GM19239 (cell line): ENCODE measurements around the gene CYP19A1.

Experiments
- DNase-seq: peaks from one replicate; pipeline ENCODE4 v3.0.0; 2011; ENCODE audit warnings: low spot score; ENCODE audit not compliant: insufficient read length
- FAIRE-seq: peaks from 2 replicates; lab custom pipeline; 2011; peaks lifted over from hg19 to GRCh38; lab: Jason Lieb, UNC

Gene CYP19A1

DNA sequence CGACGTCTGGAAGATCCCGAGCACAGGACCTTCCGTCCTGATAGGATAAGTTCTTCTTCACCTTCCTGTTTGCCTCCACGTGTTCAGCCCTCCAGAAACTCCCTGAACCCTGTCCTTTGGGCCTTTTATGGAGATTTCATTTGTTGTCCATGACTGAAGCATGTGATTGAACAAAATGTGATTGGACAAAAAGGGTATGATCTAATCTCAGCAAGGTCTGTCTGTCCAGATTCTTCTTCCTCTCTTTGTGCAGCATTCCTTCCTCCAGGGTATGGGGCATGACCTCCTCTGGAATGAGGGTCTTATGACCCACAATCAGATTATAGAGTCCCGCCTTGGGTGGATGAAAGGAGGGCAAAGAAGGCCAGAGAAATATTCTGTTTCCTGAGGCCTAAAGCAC is at the start of gene CYP19A1:
TSS of gene CYP19A1 (minus strand) at position 101 of the 400 bp plus-strand sequence. CDS start 95,684 bp downstream, outside the sequence.
- FAIRE-seq, result no peak

DNA sequence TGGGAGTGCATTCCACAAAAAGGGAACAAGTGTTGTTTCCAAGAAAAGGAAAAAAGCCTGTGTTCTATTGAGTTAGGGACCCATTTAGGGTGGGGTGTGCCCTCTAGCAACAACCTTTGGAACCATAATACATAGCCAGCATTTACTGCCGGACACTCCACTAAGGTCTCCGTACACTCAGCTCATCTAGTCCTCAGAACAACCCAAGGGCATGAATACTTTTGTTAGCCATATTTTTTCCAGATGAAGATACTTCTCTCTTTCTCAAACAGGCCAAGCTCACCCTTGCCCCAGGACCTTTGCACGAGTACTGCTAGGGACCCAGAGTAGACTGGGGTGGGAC is 49.3 kb upstream of the CYP19A1 start:
- no peak for FAIRE-seq
- DNase-seq, result no peak

More for the DNA sequence above, at the start of gene CYP19A1:
- DNase-seq, result no peak

DNA sequence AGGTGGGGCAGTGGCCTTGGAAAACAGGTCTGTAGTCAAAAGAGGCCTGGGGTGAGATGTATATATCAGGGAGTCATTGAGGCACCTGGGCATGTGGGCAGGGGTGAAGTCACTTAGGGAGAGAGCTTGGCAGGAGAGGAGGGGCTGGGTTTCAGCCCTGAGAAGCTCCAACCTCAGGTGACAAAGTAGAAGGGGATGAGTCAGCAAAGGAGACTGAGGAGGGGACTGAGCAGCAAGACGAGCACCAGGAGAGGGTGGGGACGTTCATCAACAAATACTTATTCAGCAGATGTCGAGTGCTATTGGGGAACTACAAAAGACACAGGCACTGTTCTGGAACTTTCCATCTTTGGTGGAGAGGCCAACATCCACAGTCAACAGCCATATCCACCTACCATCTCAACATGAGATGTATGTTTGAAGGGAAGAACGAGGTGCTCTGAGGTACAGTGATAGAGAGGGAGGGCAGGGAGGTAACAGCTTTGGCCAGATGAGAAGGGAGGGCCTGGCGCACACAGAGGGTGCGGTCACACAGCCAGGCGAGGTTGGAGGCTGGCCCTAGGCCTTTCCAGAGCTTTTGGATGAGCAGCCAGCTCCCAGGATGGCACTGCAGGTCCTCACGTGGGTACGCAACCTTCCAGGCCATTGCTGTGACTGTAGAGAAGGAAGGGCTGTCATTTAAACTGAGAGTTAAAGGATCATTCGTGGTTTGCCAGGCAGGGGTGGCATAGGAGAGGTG is 48.7 kb upstream of the CYP19A1 start:
- no peak for FAIRE-seq

DNA sequence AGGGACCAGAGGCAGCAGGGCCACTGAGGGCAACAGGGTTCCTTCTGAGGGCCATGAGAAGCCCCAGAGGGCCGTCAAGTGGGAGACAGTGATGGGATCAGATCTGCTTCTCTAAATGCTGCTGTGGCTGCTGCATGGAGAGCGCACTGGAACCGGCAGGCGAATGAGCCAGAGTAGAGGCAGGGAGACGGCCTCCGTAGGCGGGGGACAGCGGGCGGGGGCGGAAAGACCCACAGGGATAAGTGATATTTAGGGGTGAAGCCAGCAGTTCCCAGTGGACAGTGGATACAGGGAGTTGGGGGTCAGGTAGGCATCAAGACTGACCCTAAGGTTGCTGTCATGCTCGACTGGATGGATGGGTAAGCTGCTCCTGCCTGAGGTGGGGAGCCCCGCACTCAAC is 48.1 kb upstream of the CYP19A1 start:
- no peak for DNase-seq
- no peak for FAIRE-seq

More for the DNA sequence above, 48.7 kb upstream of the CYP19A1 start:
- no peak for DNase-seq

DNA sequence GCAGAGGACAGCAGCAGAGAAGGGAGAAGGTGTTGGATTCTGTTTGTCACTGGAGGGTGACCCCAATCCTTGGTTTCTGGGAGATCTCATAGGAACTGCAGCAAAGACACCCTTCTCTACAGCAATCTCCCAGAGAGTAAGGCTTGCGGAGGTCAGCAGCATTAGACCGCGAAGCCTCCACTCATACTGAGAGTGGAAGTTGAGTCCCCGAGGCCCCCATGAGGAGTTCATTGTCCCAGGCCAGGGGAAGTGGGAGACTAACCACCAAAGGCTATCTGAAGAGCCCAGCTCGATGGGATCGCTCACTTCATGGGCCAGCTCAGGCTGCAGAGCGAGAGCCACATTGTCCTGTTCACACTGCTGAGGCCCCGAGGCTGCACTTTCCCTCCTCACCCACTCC is 47.6 kb upstream of the CYP19A1 start:
- DNase-seq (no peak), FAIRE-seq (no peak)

DNA sequence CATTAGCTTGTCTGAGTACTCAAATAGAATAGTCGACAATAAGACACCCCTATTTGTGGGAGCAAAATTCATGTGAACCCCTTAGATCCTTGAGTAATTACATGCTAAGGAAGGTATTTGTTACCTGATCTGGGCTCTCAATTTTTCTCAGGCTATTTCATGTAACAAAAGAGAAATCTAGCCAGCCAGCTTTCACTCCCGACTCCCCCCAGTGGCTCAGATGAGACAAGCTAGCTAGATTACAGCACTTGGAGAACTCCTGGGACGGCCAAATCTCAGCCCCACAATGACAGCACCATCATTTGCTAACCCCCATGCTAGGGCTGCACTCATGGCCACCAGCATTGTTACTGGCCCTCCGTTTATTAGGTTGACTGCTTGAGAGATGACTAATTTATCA is 44.4 kb upstream of the CYP19A1 start:
- DNase-seq, result no peak

DNA sequence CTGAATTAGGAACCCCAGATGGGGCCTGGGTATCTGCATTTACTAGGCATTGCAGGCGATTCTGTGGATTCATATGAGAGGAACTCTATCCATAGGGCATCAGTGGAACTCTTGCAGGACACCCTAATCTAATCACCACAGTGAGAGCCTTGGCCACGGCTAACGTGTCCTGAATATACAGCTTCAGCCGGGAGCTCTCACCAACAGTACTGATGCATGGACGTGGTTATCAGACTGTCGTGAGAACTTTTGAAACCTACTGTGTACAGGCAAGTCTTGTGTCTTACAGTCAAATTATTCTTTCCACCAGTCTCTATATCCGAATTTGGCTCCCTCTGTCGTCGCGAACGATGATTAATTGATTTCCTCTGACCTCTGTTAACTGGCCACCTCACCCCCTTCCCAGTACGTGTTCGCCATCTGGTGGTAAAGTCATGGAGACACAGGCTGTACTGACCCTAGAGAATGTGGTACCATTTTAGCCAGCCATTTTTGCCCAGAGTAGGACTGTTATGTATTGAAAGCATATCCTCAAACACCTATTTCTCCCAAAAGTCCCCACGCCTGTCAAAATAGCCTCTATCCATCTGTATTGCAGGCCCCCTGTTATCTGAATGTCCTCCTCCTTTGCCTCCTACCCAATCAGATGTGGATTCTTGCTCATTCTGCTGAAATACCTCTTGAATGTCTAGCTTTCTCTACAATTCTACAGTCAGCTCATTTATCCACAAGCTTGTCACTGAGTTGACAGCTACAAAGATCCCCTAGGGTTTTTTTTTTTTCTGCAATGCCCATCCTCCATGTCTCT is 42.8 kb upstream of the CYP19A1 start:
- peak; percentile 97 for FAIRE-seq
- peak; percentile 69 for DNase-seq

More for the DNA sequence above, 44.4 kb upstream of the CYP19A1 start:
- no peak for FAIRE-seq

DNA sequence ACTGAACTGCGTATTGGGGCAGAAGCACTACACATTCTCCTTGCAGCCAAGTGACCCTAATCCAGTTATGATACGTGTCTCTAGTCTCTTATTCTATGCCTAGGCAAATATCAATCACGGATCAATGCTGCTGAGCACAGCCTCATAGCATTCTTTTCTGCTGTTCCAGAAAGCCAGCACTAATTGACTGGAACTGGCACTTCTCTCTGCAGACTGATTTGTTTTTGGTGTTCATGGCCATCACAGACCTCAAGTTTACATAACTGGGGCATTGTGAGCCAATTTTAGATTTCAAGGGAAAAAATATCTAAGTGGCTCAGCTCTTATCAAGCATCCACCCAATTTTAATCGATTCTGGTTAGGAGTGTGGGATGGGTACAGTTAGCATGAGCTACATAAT is 41.0 kb upstream of the CYP19A1 start:
- FAIRE-seq (no peak), DNase-seq (no peak)

DNA sequence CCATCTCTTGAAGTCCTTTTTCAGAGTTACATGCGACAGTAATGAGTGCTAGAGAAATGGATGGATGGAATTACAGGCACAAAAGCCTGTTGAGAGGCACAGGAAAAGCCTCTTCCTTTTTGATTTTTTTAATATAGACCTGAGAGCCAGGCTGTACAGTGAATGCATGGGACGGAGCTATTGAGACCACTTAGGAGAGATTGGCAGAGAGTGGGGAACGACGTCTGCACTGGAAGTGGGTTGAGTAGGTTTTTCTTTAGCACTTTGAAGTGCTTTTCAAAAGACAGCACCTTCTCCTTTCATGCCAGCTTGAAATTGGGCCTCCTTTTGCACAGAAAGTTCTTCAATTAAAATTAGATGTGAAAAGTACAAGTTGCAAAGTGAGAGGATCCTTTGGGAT is 40.0 kb upstream of the CYP19A1 start:
- no peak for FAIRE-seq
- no peak for DNase-seq

DNA sequence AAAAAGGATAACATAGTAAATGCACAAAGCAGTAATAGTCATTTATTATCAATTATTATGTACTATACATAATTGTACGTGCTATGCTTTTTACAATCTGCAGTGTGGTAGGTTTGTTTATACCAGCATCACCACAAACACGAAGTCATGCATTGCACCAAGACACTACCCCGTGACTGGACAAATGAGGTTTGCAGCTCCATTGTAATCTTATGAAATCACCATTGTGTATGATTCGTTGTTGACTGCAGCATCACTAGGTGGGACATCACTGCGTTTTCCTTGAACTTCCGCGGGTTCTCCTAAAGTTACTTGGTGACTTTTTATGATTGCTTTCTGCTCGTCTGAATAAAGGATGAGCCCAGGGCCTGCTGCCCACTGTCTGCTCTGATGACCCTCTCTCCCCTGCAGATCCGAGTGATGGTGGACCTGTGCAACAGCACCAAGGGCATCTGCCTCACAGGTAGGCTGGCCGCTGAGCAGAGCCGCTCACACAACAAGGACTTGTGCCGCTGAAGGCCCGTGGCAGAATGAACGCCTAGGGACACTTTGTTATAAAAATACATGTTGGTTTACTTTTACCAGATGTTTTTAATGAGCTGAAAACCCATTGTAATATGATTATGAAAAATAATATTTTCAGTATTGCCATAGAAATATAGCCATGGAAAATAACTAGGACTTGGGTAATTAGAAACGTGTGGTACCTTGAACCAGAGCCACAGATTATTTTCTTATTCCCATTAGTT is 38.8 kb upstream of the CYP19A1 start:
- DNase-seq, result no peak
- no peak for FAIRE-seq

DNA sequence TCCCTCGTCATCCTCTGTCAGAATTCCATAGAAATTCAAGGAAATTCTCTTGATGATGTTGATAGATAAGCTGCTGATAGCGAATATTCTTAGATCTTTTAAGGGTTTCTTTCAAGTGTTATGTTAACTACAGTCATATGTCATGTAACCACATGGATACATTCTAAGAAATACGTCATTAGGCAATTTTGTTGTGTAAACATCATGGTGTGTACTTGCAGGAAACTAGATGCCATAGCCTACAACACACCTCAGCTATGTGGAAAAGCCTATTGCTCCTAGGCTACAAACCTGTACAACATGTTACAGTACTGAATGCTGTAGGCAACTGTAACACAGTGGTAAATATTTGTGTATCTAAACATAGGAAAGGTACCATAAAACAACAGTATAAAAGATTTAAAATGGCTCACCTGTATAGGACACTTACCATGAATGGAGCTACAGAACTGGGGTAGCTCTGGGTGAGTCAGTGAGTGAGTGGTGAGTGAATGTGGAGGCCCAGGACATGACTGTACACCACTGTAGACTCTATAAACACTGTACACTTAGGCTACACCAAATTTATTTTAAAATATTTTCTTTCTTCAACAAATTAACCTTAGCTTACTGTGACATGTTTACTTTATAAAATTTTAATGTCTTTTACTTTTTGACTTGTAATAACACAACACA is 37.7 kb upstream of the CYP19A1 start:
- no peak for FAIRE-seq
- DNase-seq, result no peak

DNA sequence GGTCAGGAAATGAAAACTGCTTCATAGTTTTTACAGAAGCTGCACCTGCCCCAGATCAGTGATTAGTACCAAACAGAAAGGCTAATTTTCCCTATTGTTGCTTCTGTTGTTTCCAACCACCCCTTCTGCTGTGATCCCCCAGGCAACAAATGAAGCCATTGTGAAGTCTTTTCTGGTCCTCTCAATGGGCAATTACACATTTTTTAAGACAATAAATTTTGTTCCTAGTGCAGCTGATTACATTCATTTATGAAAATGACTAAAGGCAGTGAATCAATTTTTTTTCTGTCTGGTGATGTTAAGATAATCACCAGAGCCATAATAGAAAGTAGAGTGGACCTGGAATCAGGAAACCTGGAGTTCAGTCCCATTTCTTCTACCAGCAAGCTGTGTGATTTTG is 35.7 kb upstream of the CYP19A1 start:
- FAIRE-seq, result no peak
- DNase-seq, result no peak

DNA sequence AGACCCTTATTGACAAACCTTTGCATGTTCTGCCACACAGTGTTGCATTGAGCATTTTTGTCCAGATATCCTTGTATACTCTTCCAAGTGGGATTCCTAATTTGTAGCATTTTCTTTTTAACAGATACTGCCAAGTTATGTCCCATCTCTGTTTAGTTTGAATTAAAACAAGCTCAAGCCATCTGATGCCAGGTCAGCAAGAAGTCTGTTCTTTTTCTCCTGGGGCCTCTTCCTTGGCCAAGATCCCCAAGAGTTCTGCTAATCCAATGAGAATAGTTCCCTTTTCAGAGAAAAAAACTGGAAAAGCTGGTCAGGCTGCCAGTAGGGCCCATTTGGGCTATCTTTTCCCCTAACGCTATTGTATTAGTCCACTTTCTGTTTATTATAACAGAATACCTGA is 32.9 kb upstream of the CYP19A1 start:
- no peak for FAIRE-seq
- DNase-seq, result no peak

DNA sequence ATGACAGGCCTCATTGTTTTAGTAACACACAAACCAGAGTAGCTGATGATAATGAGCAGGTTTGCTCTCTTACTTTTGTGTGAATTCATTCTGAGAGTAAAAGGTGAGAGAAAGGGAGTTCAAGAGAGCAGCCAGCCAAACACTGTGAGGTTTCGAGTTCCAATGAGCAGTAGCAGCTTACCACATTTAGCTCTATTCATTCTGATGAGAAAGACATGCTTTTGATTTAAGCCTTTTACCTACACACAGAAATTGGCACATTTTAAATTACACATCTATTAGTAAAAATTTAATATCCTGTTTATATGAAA is 31.0 kb upstream of the CYP19A1 start:
- no peak for DNase-seq
- no peak for FAIRE-seq

DNA sequence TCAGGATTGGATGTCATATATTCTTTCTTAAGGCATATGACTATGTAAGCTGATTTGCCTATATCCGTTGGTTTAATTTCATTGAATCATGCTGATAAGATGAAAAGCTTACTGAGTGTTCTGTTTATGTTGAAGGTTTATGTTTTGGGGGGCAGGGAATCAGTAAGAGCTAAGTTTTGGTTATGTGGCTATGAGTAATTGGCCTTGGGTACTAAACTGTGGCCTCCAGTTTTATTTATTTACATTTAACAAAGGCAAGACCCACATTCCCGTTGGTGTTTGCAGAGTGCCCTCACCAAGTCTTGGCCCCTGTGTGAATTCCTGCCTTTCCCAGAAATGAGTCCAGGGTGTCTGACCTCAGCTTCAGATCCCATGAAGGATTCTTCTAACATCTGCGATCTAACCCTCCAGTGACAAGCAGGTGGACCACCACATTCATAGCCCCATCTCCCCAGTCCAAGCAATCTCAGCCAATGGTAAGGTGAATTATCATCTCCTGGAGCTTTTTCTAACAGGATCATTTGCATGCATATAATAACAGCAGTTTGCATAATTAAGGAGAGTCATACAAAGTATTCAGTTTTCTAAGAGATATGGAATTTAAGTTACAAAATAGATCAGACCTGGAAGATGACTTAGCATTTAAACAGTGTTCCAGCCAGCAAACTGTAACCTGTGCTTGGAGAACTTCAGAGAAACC is 30.5 kb upstream of the CYP19A1 start:
- no peak for DNase-seq
- no peak for FAIRE-seq

DNA sequence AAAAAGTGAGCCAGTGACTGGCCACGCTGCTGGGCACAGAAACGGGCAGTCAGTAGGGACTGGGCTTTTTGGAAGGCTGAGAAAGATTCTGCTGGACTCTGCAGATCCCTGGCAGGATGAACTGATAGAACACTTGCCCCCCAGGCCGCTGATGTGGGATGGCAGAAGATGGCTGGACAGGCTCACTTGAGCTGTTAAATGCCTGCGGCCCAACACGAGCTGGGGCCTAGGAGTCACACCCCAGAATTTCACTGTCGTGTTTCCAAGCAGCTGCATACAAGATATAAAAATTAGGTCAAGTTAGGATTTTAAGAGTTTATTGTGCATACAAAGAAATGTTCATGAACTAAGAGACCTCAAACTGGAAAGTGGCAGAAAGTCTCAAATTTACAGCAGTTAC is 29.9 kb upstream of the CYP19A1 start:
- DNase-seq (no peak), FAIRE-seq (no peak)

DNA sequence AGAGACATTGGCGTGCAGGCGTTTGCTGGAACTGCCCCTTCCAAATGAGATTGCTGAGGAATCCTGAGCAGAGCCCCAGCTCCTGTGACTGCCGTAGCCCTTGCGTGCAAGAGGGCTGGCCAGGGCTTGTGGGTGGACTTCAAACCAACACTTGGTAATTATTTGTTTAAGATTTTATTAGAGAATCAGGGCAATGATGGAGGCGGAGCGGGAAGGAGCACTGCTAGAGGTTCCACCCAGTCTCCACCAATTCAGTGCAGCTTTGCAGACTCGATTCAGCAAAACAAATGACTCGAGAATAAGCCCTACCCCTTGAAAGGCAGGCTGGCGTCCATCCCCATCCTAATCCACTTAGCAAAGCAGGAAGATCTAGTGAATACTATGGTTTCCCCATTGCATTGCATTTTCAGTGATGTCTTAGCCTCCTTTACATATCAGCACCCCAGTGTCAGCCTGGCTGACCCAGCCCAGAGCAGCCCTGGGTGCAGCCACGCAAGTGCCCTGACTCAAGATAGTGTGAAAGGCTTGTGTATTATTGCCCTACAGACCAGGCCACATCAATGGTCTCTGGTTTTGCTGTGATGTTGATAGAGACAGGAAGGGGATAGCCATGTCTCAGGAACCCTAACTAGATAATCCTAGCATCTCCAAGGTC is 29.1 kb upstream of the CYP19A1 start:
- DNase-seq (no peak), FAIRE-seq (no peak)

DNA sequence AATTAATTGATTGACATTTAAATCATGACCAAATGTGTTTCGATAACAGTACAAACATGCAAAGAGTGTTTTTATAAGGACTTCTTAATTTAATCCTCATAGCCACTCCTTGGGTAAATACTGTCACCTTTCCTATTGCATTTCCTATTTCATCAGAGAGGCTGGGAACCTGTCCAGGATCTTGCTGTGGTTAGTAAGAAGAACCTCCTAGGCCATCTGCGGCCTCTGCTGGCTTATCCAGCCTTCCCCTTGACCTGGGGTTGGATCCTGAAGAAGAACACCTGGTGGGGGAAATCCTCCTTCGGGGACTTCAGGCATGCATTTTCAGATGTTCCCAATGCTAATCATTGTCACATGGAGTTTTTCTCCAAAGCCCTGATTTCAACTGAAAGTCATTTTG is 28.5 kb upstream of the CYP19A1 start:
- DNase-seq (no peak), FAIRE-seq (no peak)

DNA sequence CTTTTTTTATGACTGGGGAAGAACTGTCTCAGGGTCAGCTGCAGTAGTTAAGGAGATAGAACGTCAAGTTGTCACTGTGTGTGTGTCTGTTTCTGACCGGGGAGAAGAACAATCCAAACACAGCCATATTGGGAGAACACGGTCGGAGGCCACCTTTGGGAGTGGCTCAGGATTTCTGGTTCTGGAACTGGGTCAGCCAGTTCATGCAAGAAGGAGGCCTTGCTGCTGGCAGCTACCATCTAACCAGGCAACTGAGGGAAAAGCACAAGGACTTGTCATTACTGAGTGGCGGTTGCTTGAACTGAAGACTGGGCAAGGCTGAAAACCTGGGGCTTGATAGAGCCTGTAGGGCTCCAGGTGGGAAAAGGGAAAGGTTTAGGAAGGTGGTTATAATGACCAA is 27.7 kb upstream of the CYP19A1 start:
- DNase-seq, result no peak
- FAIRE-seq, result no peak

DNA sequence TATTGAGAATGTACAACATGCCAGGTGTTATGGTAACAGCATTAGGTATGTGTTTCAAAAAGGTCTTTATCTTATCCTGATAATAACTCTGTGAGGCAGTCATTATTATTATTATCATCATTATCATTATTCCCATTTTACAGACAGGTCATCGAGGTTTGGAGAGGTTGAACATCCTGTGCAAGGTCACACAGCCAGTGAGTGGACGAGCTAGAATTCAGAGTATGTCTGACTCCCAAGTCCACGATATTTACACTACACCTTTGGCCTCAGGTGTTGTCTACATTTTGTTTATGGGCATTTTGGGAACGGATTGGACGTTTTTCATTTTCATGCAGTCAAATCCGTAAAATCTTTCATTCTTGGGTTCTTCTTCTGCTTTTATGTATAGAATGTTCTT is 27.0 kb upstream of the CYP19A1 start:
- FAIRE-seq (no peak), DNase-seq (no peak)
